Right ventricle myocardium superior (tissue), 1 donor: ENCODE data around the gene CKB. TPM values are rescaled to one million over a fixed set of nuclear protein-coding genes. Genes with fewer than 3 reads are reported as not detected.

ENCODE experiments used
- ATAC-seq: fragments of 200-7000 bp; cut with Tn5 transposase; one replicate; pipeline ENCODE4 v1.9.1; 2020; ENCODE audit warnings: mild to moderate bottlenecking; ENCODE audit not compliant: poor library complexity
- DNase-seq: peaks from one replicate; pipeline ENCODE4 v3.0.0-alpha.2; 2020
- intact Hi-C: fragments of 100-400 bp; cut with DNase I; formaldehyde crosslinking; loops from one replicate; pipeline ENCODE4 v1.11.2; 2022
- total RNA-seq: library from RNA; stranded (reverse); fragmentation: NEBNext Ultra II Directional; extraction: Animal tissue kit (Norgen Biotek cat#: 25700); gene quantifications from one replicate; pipeline ENCODE4 v1.2.1, GENCODE V29; 2021
- donor health status: DM: no; HTN: yes; CAD: no; lungs with severe emphysema.

The CKB gene
- total RNA-seq, 1 donor from 2014 or later = 702 TPM

DNA sequence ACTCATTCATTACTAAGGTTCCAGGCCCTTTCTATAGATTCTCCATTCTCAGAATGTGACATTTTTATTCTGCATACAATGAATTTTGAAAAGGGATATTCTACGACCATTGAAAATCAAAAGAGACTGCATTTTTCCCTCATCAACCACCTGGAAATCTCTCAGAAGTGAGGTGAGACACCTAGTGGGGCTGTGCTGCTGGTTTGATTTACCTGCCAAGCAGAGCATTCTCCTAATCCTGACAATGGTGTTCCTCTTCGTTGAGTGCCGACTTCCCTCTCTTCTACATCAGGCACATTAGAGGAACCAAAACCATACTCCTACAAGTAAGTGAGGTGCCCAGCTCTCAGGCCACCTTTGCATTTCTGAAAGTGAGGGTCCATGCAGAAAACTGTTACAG lies 14.9 kb downstream of the CKB start:
- intact Hi-C loops = no loop called here
- DNase-seq (no peak), ATAC-seq (no peak)

DNA sequence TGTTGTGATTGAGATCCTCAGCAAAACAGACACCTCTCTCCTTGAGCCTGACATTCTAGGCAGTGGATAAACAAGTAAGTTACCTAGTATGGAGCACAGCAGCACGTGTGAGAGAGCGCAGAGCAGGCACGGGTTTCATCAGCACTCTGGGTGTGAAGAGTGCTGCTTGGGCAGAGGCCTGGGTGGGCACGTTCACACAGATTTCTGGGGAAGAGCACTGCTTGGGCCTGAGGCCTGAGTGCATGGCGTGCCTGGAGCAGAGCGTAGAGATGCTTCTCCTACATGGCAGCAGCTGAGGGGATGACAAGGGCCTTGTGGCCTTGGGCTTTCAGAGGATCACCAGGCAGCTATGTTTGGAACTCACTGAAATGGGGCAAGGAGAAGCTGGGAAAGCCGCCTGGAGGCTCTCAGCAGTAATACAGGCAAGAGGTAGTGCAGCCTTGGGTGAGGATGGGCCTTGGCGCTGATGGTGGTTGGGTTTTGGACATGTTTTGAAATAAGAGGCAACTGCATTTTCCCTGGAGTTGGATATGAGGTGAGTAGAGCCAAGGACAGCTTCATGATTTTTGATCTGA lies 17.6 kb downstream of the CKB start:
- ATAC-seq = no peak
- intact Hi-C loops = loop anchor here (5.0 kb wide), 1 partner anchor 42 kb away; no protein-coding TSS in a partner anchor
- no peak for DNase-seq

DNA sequence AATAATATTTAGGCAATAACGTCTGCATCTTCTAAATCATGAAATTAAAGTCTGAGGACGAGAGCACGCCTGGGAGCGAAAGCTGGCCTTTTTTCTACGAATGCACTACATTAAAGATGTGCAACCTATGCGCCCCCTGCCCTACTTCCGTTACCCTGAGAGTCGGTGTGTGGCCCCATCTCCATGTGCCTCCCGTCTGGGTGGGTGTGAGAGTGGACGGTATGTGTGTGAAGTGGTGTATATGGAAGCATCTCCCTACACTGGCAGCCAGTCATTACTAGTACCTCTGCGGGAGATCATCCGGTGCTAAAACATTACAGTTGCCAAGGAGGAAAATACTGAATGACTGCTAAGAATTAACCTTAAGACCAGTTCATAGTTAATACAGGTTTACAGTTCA lies 19.3 kb downstream of the CKB start:
- intact Hi-C loops = loop anchor here (5.0 kb wide), 1 partner anchor 44 kb away; no protein-coding TSS in a partner anchor
- ATAC-seq (no peak), DNase-seq (no peak)

DNA sequence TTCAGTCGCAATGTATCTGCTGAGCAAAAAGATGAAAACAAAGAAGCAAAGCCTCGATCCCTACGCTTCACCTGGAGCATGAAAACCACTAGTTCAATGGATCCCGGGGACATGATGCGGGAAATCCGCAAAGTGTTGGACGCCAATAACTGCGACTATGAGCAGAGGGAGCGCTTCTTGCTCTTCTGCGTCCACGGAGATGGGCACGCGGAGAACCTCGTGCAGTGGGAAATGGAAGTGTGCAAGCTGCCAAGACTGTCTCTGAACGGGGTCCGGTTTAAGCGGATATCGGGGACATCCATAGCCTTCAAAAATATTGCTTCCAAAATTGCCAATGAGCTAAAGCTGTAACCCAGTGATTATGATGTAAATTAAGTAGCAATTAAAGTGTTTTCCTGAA lies 19.8 kb downstream of the CKB start:
- no peak for DNase-seq
- intact Hi-C loops = loop anchor here (5.0 kb wide), 1 partner anchor 44 kb away; no protein-coding TSS in a partner anchor
- ATAC-seq = no peak

DNA sequence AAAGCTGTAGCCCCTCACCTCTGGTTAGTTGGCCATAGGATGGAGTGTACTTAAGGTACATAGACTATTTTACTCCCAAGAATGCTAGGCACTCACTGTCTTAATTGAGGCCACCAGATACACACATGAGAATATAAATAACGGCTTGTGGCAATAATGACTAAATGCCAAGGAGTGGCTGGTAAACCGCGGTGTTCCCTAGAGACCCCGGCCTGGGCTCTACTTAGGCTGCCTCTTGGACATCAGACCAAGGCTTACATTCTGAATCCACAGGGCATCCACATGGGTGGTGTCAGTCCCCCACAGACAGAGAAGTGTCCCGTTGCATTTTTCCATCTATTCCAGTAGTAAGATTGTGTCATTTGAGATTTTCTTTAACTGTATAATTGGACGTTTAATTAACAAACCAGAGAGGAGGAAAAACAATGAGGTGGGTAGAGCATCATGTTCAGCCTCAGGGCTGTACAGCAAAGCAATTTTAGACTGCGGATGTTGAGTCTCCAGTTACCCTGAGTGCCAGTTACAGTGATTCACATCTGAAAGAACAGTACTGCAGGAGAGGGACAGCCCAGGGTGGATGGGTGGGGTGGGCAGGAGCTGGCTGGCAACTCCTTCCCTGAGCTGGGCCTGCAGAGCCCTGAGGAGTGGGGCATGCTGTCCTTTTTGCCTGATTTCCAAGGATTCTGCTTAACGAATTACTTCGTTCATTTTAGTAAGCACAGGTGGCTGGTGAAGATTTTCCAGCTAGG lies 20.5 kb downstream of the CKB start:
- intact Hi-C loops = loop anchor here (5.0 kb wide), 1 partner anchor 45 kb away; no protein-coding TSS in a partner anchor
- no peak for ATAC-seq
- no peak for DNase-seq

DNA sequence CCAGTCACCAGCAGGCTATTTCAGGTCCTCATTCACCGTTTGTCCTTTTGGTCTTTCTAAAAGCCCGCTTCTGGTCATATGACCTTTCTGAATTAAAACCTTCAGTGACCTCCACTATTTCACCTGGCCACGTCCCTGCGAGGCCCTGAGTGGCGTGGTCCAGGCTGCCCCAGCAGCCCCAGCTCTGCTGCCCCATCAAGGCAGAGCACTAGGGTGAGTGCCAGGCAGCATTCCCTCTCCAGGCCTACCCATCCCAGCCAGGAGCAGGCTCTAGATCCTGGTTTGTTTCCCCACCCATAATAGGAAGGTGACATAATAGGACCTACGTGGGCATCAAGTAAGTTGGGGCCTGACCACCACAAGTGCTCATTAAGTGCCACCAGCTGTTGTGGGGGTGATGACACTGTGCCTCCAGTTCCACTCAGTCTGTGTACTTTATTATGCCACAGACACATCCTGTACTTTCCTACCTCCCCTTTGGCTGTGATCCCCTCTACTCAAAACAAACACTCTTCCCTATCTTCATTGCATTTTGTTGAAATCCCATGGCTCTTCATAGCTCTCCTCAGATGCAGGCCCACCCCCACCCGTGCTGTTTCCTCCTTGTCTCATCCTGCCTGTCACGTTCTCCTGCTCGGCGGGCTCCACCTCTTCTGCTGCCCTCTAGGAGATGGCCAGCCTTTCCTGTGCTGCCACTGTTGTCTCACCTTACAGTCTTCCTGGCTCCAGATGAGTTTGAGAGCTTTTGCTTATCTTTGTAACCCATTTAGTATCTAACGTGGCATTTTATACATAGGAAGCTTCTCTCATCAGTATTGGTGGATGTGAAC lies 21.4 kb downstream of the CKB start:
- intact Hi-C loops = loop anchor here (5.0 kb wide), 1 partner anchor 46 kb away; no protein-coding TSS in a partner anchor
- ATAC-seq (no peak), DNase-seq (no peak)

DNA sequence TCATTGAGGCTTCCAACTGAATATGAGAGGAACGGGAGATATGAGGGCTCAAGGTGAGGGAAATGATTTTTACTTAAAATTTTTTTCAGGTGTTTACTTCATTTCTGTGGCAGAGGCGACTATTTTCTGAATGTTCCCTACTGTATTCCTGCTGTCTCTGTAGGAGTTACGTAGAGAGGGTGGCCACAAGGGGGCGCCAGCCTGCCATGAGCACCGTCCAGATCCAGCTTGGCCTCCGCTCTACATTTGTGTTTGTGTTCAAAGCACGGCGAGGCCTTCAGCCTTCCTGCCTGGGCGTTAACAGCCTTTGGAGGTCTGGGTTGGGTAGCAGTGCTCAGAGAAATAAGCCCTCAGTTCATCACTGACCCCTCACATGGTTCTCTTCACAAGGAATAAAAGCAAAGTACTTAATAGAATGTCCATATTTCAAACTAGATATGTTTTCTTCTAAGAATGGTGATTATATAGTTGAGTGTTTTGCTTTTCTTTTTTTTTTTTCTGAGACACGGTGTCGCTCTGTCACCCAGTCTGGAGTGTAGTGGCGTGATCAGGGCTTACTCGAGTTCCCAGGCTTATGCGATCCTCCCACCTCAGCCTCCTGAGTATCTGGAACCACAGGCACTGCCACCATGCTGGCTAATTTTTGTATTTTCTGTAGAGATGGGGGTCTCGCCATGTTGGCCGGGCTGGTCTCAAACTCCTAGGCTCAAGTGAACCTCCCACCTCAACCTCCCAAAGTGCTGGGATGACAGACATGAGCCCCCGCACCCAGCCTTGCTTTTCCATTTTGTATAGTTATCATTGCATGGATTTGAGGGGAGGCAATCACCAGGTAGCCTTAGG lies 22.3 kb downstream of the CKB start:
- ATAC-seq = peak; percentile 84
- DNase-seq = peak; percentile 95
- intact Hi-C loops = loop anchor here (5.0 kb wide), 1 partner anchor 47 kb away; no protein-coding TSS in a partner anchor

DNA sequence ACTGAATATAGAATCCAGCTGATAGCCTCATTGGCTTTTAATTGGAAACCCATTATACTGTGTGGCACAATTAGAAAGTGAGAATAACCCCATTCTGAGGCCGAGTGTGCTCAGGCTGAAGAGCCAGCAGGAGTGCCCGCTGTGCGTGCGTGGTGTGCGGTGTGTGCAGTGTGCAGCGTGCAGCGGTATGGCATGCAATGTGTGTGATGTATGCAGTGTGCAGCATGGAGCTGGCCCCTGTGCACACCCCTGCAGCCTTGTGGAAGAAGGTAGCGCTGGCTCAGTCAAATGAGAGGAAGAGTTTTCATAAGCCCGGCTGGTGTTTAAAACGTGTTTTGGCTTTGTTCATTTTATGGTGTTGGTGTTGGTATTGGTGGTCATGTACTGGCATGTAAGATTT lies 22.9 kb downstream of the CKB start:
- intact Hi-C loops = loop anchor here (5.0 kb wide), 1 partner anchor 48 kb away; no protein-coding TSS in a partner anchor
- DNase-seq = no peak
- no peak for ATAC-seq

DNA sequence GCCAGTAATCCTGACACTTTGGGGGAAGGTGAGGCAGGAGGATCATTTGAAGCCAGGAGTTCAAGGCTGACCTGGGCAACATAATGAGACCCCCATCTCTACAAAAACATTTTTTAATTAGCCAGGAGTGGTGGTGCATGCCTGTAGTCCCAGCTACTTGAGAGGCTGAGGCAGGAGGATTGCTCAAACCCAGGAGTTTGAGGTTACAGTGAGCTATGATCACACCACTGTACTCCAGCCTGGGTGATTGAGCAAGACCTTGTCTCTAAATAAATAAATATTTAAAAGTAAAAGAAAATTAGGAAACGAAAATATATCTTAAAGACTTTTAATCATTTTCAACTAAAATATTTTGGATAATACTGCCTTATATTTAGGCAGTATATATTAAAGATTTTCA lies 25.9 kb downstream of the CKB start:
- intact Hi-C loops = no loop called here
- ATAC-seq = no peak

DNA sequence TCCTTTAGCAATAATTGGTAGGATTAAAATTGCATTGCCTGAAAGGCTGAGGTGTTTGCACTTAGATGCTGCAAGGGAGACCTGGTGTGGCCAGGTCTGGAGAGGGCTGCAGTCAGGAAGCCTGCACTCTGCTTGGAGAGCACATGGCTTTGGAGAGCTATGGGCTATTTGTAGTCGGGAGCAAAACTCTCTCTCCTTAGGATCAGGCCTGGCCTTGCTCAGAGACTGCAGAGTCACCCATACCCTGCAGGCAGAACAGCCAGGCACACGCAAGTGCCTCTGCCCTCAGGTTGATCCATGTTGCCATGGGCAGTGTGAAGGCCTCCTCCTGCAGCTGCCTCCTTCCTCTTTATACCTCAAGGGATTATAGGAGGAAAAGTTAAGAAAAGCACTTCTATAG lies 26.8 kb downstream of the CKB start:
- ATAC-seq (peak; percentile 40), DNase-seq (no peak)
- intact Hi-C loops = no loop called here

More for the DNA sequence above, 25.9 kb downstream of the CKB start:
- no peak for DNase-seq

DNA sequence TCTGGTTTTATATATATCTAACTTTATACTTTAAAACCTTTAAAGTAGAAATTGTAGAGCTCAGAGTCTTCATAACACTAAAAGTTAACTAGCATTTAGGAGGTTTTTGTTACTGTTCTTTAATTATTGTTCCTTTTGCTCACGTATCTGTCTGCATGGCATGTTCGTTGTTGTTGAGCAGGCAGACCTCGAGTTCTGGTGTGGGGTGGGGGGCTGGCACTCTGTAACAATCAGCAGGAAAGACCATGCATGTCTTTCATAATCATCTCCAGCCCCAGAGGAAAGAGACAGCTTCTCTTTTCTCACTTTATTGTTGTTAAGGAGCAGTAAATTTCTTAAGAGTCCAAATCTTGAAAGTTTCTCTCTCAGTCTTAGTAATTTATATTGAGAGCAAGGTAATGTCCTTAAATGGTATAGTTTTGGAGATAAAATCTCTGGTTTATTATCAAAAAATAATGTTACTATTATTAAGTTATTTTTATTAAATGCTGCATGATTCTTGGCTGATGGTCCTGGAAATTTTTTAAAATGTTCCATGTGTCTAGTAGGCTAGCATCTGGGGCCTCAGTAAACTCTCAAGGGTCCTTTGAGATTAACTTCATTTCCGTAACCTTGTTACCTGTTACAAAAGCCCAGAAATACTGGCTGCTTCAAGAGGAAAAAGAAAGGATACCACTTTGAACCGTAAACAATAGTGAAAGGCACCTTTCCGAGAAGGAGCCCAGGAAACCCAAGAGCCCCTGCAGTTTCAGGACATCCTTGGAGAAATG lies 30.3 kb downstream of the CKB start:
- intact Hi-C loops = no loop called here
- DNase-seq = no peak
- no peak for ATAC-seq

DNA sequence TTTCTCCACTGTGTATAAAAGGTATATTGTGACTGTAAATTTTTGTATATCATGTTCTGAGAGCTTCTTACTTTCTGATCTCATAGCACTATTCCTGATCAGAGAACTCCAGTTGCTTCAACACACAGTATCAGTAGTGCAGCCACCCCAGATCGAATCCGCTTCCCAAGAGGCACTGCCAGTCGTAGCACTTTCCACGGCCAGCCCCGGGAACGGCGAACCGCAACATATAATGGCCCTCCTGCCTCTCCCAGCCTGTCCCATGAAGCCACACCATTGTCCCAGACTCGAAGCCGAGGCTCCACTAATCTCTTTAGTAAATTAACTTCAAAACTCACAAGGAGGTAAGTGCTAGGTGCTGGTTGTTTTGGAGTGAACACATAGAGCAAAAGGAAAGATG lies 30.9 kb downstream of the CKB start:
- intact Hi-C loops = no loop called here
- DNase-seq (no peak), ATAC-seq (no peak)

DNA sequence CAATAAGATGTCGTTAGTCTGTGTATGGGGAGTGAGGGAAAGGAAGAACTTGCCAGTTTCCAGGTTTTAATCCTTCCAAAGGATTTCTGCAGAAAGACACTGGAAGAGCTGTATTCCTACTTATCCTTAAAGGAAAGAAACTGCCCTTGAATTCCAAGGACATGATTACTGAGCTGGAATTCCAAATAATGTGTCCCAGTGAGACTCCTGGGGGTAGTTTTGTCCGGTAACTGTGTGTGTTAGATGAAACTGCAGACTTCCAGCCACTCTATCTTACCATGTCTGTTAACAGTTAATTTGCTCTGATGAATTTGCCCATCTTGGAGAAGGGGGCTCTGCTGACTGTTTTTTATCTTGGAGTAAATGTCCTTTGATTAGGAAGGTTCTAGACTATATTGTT lies 33.0 kb downstream of the CKB start:
- DNase-seq (no peak), ATAC-seq (no peak)
- intact Hi-C loops = no loop called here

DNA sequence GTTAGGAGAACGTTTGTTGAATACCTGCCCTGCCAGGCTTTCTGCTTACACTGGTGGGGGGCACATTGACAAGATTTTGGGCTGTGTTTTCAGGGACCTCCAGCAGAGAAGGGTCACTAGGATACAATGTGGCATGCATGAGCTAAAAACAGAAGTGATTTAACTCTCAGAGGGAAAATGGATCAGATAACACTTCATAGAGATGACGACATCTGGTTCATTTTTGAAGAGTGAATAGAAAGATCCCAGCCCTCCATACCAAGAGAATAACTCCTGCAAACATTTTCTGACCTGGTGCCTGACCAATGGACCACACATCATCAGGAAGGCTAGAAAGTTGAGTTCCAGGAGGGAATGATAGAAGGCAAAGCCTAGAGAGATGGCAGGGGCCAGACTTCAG lies 33.7 kb downstream of the CKB start:
- intact Hi-C loops = no loop called here
- ATAC-seq = no peak
- no peak for DNase-seq

DNA sequence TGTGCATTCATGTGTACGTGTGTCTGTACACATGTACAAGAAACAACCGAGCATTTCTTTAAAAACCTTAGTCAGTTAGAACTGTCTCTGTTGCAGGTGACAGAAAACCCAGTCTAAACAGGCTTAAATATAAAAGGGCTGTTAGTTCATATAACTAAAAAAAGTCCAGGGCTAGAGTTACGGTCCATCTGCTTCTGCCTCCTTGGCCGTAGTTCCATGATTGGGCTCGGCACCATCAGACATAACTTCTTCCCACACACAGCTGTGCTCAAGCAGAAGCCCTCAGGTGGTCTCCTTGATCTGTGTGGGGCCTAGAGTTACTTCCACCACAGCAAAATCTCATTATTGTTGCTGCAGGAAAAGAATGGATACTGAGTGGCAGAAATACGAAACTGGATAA lies 34.6 kb downstream of the CKB start:
- no peak for DNase-seq
- intact Hi-C loops = no loop called here
- ATAC-seq = no peak

DNA sequence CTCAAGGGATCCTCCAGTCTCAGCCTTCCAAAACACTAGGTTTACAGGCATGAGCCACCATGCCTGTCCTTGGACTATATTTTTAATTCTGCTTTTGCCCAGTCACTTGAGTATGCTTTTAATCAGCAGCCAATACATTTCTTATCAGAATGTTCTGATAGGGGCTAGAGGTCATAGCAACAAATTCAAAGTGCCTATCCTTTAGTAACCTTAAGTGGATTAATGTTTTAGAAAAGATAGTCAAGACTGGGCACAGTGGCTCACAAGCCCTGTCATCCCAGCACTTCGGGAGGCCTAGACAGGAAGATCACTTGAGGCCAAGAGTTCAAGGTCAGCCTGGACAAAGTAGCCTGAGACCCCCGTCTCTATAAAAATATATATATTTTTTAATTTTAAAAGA lies 37.1 kb downstream of the CKB start:
- DNase-seq (no peak), ATAC-seq (peak; percentile 40)
- intact Hi-C loops = no loop called here

DNA sequence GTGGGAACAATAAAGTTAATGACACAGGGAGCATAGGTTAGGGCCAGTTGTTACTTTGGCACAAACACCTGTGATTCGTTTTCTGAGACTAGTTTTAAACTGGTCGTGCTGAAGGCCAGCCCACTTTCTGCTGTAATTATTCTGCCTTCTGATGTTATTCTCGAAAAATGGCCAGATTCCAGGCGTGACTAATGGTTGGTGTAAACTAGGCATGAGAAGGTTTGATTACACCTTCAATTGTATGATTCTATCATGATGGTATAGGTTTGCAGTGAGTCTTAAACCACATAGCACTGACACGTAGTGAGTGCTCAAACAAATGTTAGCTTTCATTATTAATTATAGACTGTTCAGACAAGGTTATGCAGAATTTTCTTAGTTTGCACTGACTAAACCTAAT lies 39.0 kb downstream of the CKB start:
- no peak for DNase-seq
- intact Hi-C loops = no loop called here
- no peak for ATAC-seq

DNA sequence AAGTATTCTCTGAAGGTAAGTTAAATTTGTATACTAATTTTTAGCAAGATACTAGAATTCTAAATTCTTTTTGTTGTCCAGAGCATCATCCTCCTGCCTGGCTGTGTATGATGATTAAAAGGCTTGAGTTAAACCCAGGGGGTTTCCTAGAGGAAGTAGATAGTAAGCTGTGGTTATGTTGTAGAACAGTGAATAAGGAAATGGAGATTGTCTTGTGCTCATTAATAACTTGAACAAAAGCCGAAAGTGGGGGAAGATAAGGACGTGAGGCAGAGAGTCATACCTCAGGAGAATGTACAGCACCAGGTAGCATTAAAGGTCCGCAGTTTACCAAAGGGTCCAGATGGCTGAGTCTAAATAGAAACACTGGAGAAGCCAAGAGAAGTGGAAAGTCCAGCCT lies 42.0 kb downstream of the CKB start:
- ATAC-seq (no peak), DNase-seq (no peak)
- intact Hi-C loops = no loop called here
